NCI-H1092 (cell line): ENCODE data around the gene CRYGB.
A peak's percentile ranks its signal among the peaks of the same experiment; 100 is the strongest.

Experiments
- DNase-seq: peaks from one replicate; lab custom pipeline; 2025; lab: John Stamatoyannopoulos, UW

The CRYGB gene, protein sequence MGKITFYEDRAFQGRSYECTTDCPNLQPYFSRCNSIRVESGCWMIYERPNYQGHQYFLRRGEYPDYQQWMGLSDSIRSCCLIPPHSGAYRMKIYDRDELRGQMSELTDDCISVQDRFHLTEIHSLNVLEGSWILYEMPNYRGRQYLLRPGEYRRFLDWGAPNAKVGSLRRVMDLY

DNA sequence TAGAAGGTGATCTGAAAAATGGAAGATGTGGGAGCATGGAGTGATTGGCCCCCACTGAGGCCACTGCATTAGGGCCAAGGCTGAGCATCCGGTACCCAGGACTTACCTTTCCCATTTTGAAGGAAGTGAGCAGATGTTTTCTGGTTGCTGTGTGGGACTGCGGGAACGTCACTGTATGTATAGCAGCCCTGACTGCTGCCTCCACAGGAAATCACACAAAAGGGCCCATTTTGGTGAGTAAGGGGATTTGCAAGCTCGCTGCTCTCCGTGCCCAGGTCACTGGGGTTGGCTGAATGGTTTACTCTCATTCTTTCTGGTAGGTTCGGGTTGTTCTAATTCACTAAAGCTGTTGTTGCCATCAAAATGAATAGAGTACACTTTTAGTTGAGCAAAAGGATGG is at the start of gene CRYGB:
TSS of gene CRYGB (minus strand) at position 153 of the 400 bp plus-strand sequence. CDS start at position 115, 38 bp downstream.
- DNase-seq, result no peak

GRCh38 chr2:208195531-208195930 is 49.6 kb upstream of the CRYGB start:
- DNase-seq, result no peak

DNA sequence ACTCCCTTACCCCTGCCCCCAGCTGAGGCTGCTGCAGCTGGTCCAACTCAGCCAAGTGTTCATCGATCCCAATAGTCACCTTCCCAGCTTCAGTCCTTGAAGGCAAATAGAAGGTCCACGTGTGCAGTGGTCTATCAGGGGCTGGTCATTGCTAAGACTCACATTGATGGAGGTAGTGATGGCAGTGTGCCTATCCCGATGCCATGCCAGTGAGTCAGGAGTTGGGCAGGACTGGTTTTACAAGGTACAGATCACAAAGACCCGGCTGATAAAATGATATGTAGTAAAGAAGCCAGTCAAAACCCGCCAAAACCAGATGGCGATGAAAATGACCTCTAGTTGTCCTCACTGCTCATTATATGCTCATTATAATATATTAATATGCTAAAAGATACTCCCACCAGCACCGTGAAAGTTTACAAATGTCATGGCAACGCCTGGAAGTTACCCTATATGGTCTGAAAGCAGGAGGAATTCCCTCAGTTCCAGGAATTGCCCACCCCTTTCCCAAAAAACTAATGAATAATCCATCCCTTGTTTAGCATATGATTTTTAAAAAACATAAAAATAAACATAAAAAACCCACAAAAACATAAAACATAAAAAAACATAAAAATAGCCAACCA is 46.8 kb upstream of the CRYGB start:
- no peak for DNase-seq

GRCh38 chr2:208189810-208190503 is 44.0 kb upstream of the CRYGB start, which contains the start of gene C2orf80:
C2orf80 (minus strand) TSS chr2:208190030; CDS start chr2:208186986, 3,044 bp downstream.
- no peak for DNase-seq

DNA sequence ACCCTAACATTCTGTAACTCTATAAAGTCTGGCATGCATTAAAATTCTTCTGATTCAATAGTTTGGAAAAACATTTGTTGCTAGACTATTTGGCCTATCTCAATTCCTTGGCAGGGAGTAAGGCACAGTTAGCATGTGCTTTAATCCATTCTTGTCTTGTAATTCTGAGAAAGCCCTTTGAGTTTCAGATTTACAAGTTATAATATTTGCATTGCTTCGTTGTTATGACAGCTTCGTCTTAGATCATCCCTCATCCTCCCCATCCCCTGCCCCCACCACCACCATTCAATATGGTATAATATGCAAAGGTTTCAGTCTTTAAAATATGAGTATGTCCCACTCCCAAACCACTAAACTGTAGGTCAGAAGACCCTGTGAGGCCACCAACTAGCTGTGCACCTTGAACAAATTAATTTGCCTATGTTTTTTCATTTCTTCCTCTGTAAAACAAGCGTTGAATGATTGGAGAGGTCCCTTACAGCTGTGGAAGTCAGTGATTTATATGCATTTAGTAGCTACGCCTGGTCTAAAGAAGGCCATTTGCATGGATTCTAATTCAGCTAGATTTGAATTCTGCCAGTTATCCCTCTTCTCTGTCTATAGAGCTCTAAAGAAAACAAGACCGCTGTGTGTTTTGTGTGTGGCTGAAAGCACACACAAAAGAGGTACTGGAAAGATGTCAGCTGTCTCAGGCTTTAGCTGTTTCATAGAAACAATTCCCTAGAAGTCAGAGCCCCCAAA is 43.3 kb upstream of the CRYGB start:
- DNase-seq, result no peak

- DNase-seq, result no peak
Measured at GRCh38 chr2:208186893-208187292, 40.9 kb upstream of the CRYGB start.

DNA sequence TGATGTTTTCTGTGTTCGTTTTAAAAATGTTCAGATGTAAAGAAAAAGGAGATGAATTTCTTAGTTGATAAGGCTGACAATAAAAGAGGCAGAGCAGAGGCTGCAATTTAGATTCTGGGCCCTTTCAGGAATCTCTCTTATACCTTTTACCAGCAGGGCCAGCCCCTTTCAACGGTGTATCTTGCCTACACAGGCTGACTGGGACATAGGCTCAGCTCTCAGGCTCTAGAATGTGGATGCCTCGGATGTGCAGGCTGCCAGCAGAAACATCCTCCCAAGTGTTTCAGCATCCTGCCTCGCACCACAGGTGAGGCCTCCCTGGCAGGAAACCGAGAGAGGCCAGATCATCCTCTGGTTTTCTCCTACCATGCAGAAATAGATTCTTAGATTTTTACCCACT is 40.5 kb upstream of the CRYGB start:
- no peak for DNase-seq

DNA sequence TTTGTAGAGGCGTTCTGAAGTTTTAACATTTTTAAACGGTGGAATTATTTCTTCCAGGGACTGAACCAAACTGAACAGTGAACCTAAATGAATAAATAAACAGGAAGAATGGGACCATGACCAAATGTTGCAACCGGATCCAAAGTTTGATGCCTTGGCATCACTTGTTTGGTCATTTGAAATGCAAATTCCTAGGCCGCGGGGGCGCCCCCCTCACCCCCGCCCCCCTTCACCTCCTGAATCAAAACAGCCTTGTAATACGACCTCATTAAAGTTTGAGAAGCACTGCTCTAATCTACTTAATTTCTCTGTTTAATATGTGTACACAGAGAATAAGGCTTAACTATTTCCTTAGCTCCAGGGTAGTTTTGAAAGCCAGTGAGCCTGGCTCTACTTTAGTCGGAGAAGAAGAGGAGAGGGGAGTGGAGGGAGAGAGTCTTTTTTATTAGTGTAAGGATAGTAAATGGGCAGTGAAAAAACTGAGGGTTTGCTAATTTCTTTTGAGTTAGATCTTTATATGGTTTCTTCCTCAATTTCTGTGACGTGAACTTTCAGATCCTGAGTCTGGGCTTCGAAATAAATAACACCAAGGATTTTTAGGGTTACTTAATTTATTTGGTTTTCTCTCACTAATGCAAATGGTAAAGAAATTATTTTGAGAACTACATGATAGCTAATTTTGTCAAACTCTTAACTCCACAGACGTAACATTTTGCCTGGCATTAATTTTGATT is 38.2 kb upstream of the CRYGB start:
- DNase-seq, result no peak

DNA sequence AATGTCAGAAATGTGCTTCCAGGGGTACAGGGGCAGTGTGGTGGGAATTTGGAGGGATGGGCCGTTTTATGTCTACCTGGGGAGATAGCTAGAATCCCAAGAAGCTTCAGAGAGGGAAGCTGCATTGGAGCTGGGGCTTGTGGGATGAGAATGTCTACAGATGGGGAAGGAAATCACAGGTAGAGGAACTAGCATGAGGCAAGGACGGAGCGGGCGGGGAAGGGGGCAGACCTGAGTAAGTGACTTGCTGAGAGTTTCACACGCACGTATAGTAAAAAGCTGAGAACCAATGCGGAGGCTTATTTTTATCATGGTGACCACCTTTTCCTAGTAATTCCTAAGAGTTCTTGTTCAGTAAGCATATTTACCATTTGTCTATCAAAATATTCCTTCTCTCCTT is 37.6 kb upstream of the CRYGB start:
- no peak for DNase-seq

DNA sequence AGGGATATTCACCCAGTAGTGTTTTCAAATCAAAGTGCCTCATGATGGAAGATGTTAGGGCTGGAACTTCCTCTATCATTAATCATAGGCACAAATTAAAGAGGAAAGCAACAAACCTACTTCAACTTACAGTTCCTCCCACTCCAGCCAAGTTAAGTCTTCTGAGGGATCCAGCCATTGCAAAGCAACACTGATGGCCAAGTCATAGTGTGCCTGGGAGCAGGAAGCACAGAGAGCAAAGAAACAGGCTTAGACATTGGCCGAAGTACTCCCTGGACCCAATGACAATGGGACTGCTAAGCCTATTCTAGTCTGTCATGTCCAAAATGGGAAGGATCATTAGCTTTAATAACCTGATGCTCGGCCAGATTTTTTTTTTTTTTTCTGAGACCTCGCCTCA is 36.9 kb upstream of the CRYGB start:
- no peak for DNase-seq

- no peak for DNase-seq
Measured at GRCh38 chr2:208179028-208179609, 33.2 kb upstream of the CRYGB start.

DNA sequence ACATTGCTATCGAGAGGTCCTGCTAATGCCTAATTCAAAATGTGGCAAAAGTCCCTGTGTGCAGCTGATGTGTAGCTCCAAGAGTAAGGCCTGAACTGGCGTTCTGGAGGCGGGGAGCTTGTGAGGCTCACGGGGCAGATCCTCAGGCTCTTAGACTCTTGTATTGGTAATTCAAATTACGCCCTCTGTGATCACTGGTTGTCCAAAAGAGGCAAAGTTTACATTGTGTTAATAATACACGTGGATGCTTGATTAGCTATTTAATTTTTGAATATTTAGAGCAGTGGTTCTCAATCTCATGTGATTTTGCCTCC is 29.8 kb upstream of the CRYGB start:
- DNase-seq, result no peak

- DNase-seq, result peak; percentile 37
Measured at GRCh38 chr2:208175069-208175839, 29.3 kb upstream of the CRYGB start.

DNA sequence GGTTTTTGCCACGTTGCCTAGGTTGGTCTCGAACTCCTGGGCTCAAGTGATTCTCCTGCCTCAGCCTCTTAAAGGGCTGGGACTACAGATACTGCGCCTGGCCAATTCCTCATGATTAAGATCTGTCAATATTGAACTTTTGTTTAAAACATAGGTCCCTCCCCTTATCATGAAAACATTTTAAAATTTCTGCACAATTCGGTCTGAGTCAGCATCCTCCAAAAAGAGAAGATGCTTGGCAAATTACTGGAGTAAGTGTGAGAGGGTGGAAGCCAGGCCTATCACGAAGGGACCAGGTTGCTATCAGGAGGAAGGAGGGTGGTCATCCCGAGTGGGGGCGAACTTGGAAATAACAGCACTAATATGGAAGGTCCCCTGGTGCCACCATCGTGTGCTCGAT is 28.2 kb upstream of the CRYGB start:
- no peak for DNase-seq

DNA sequence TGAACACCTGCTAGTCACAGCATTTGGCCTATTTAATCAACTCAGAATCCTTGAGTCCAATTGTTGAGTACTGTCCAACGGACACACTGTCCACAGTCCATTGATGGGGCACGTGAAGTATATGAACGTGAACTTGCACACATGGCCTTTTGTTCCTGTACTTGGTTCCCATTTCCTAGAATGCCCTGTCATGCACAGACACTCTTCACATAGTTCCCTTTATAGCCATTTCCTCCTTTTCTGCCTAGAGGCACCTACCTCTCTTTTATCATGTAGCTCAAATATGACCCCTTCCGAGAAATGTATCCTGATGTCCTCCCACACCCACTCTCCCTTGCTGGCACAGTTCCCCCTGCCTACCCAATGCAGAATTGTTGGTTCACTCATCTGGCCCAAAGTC is 26.2 kb upstream of the CRYGB start:
- no peak for DNase-seq

DNA sequence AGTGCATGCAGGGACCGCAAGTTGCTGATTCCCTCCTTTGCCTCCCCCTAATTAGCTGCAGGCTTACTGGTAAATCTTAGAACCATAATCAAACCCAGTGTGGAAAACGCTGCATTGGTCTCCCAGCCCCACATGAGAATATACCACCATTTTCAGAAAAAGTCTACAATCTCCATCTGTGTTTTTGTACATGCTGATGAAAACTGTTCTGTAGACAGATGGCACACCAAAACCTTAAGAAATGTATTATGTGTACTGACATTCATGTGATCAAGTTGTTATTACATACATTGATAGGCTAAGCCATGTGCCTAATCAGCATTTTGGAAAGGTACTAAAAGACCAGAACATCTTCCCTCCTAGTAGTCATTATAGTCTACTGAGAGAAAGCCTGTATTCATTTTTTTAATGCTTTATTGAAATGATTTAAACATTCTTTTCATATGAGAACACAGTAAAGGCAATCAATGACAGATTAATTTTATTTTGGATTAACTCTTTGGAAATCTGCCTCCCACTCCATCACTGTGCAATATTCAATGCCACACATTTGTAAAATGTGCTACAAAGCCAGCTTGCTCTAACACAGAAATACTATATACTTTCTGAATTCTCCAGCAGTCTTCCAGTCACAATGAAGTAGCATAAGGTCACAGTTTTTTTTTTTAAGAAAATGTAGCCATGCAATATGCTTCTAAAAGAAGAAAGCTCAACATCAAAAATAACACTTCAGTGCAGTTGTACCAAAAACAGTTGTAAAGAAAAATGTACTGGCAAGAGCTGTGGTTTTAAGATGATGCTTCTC is 19.2 kb upstream of the CRYGB start:
- DNase-seq, result no peak

GRCh38 chr2:208163489-208163888 is 17.5 kb upstream of the CRYGB start, which contains the start of gene CRYGA:
CRYGA (minus strand) TSS chr2:208163589; CDS start chr2:208163556, 33 bp downstream.
- DNase-seq, result no peak

DNA sequence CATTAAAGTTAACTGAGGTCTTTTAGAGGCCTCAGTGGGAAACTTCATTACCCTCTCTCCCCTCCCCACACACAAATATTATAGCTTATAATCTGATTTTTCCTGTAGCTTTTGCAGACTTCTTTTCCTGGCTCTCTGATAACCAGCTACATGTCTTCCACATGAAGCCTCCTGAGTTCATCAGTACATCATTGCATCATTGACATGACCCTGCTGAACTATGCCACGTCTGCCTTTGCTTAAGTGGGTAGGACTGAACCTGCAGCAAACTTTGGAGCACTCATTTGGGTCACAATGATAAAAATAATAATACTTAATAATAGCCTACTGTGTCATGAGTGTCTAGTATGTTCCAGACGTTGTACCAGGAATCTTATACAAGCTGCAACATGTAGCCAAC is 10.5 kb upstream of the CRYGB start:
- no peak for DNase-seq

GRCh38 chr2:208153156-208153555 is 7.2 kb upstream of the CRYGB start:
- no peak for DNase-seq

GRCh38 chr2:208150956-208151355 is 5.0 kb upstream of the CRYGB start:
- no peak for DNase-seq
